HFF-Myc (cell line): Measurements from ENCODE around the gene SLC4A9.
A peak's percentile ranks its signal among the peaks of the same experiment; 100 is the strongest.

Experiments used
- DNase-seq: peaks from one replicate; pipeline ENCODE4 v3.0.0-alpha.2; 2011; ENCODE audit warnings: low read depth; ENCODE audit errors: extremely low read depth
- H3K4me3 ChIP-seq: replicated peaks from 2 replicates; pipeline ENCODE4 v1.5.1; 2011; ENCODE audit warnings: low read depth, mild to moderate bottlenecking, control low read depth, low read length
- TF ChIP-seq, protein P1 (sequence below): IDR thresholded peaks from 2 replicates; pipeline ENCODE4 v1.5.1; 2012; ENCODE audit warnings: mild to moderate bottlenecking, low read depth, low read length, control low read depth; ENCODE audit errors: missing control alignments

SLC4A9 gene, protein sequence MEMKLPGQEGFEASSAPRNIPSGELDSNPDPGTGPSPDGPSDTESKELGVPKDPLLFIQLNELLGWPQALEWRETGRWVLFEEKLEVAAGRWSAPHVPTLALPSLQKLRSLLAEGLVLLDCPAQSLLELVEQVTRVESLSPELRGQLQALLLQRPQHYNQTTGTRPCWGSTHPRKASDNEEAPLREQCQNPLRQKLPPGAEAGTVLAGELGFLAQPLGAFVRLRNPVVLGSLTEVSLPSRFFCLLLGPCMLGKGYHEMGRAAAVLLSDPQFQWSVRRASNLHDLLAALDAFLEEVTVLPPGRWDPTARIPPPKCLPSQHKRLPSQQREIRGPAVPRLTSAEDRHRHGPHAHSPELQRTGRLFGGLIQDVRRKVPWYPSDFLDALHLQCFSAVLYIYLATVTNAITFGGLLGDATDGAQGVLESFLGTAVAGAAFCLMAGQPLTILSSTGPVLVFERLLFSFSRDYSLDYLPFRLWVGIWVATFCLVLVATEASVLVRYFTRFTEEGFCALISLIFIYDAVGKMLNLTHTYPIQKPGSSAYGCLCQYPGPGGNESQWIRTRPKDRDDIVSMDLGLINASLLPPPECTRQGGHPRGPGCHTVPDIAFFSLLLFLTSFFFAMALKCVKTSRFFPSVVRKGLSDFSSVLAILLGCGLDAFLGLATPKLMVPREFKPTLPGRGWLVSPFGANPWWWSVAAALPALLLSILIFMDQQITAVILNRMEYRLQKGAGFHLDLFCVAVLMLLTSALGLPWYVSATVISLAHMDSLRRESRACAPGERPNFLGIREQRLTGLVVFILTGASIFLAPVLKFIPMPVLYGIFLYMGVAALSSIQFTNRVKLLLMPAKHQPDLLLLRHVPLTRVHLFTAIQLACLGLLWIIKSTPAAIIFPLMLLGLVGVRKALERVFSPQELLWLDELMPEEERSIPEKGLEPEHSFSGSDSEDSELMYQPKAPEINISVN

DNA sequence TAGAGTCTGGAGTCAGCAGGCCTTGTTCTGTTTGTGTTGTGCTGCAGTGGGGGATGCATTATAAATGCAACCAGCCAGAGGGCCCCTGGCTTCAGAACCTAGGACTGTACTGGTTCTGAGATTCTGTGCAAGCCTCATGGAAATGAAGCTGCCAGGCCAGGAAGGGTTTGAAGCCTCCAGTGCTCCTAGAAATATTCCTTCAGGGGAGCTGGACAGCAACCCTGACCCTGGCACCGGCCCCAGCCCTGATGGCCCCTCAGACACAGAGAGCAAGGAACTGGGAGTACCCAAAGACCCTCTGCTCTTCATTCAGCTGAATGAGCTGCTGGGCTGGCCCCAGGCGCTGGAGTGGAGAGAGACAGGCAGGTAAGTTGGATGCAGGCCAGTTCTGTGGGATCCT lies at the start of gene SLC4A9:
SLC4A9 (plus strand) TSS at position 94 of the 400 bp plus-strand sequence; CDS start at position 137, 43 bp downstream.
- H3K4me3 ChIP-seq, result no peak within 1 kb of the TSS
- no peak for DNase-seq
- TF ChIP-seq, protein P1, sequence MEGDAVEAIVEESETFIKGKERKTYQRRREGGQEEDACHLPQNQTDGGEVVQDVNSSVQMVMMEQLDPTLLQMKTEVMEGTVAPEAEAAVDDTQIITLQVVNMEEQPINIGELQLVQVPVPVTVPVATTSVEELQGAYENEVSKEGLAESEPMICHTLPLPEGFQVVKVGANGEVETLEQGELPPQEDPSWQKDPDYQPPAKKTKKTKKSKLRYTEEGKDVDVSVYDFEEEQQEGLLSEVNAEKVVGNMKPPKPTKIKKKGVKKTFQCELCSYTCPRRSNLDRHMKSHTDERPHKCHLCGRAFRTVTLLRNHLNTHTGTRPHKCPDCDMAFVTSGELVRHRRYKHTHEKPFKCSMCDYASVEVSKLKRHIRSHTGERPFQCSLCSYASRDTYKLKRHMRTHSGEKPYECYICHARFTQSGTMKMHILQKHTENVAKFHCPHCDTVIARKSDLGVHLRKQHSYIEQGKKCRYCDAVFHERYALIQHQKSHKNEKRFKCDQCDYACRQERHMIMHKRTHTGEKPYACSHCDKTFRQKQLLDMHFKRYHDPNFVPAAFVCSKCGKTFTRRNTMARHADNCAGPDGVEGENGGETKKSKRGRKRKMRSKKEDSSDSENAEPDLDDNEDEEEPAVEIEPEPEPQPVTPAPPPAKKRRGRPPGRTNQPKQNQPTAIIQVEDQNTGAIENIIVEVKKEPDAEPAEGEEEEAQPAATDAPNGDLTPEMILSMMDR, result no peak

DNA sequence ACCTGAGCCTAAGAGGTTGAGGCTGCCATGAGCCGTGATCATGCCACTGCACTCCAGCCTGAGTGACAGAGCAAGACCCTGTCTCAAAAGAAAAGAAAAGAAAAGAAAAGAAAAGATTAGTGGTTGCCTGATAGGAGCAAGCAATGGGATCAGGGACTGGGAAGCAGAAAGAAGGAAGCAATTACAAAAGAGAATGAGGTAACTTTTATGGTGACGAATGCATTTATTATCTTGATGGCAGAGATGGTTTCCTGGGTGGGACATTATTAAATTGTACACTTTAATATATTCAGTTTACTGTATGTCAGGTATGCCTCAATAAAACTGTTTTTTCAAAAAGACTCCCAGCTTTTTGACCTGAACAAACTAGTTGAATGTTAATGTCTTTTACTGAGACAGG lies 49.6 kb upstream of the SLC4A9 start:
- no peak for DNase-seq
- TF ChIP-seq, protein P1, result no peak
- no peak overlapping the region for H3K4me3 ChIP-seq

DNA sequence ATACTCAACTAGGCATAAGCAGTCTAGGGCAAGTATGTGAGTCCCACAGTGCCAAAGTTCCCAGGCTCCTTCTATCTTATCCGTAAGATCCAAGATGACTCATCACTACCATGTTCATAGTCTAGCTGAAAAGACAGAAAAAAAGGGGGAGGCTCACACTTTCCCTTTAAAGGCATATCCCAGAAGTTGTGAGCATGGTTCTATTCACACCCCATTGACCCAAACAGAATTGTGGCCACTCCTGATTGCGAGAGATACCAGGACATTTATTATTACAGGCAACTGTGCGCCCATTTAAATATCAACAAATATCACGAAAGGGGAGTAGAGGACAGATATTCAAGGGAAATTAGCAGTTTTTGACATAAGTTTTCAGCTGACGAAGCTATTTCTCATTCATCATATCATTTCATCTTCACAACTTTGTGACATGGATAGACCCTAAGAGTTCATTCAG lies 49.0 kb upstream of the SLC4A9 start:
- peak; percentile 65 for DNase-seq
- TF ChIP-seq, protein P1, result no peak
- H3K4me3 ChIP-seq, result no peak overlapping the region

DNA sequence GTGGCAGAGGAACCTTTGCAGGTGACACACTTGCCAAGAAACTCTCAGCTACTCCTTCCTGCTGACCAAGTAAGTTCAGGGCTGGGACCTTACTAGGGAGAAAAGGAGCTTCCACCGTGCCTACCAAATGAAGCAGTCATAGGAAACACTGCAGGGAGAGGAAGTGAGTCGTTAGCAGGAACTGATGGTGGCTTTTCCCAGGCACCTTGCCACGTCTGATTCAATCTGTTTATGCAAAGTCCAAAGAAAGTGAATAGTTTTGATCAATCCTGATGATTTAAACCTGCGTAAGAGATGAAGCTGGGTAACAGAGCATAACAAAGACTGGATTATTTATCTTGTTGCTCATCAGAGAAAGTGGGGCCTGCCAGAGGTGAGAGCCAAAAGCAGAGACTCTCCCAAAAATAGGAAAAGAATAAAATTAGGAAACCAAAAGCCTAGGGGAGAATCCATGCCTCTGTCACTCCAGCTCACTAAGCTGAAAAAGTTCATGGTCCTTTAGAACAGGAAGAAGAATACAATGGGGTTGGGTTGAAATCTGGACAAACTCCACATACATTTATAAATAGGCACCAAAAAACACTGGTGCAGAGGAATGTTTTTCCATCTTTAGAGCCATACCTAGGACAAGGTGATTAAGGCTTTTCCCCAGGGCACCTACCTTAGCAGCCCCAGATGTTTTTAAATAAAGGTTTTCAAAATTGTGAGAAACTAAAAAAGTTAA lies 47.8 kb upstream of the SLC4A9 start:
- no peak overlapping the region for H3K4me3 ChIP-seq
- DNase-seq, result peak; percentile 47
- TF ChIP-seq, protein P1, result no peak

DNA sequence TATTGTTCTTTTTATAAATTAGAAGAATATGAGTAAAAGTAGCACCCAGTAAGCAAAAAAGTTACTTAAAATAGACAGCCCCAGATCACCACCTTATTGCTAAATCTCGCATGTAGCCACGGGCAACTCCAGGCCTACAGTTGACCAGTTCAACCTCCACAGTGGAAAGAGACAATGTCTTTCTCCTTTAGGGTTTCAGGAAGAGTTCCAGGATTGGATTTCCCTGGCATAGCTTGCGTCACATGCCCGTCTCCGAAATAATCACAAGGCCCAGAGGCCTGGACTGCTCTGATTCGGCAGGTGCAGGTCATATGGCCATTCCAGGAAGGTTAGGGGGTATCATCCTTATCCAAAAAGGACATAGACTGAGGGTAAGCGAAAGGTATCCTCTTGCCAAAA lies 47.2 kb upstream of the SLC4A9 start:
- no peak for DNase-seq
- no peak overlapping the region for H3K4me3 ChIP-seq
- TF ChIP-seq, protein P1, result no peak

DNA sequence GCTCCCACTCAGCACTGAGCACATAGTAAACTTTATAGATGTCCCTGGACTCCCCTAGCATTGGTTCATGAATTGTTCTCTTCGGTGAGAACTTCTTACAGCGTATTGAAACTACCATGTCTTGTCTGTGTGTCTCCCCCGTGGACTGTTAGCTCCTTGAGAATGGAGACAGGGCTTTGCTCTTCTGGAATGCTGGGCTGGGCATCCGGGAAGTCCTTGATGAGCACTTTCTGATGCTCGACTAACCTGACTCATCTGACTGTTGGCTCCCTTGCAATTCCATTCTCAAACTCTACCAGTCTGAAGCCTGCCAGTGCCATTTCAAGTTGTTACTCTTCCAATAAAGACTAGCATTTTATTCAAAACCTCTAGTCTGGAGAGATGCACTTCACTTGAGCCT lies 42.1 kb upstream of the SLC4A9 start:
- DNase-seq, result no peak
- no peak overlapping the region for H3K4me3 ChIP-seq
- TF ChIP-seq, protein P1, result no peak
